ENCODE measurements around the gene SC5D.

The SC5D gene

GRCh38 chr11:121299417-121299816 lies 6.8 kb downstream of the SC5D start:
- no peak for DNase-seq
- Histone ChIP-seq H3K4me3 (ENCODE audit: low read depth, low read length) (no peak overlapping the region), H3K36me3 (peaks cover 4% of the 10 kb centered on the region), H3K27me3 (ENCODE audit: insufficient read depth, low read depth, severe bottlenecking) (no peaks in the 10 kb centered on the region), H3K9me3 (ENCODE audit: severe bottlenecking) (no peaks in the 10 kb centered on the region), H3K27ac (no peak overlapping the region)
- TF ChIP-seq, protein P1, sequence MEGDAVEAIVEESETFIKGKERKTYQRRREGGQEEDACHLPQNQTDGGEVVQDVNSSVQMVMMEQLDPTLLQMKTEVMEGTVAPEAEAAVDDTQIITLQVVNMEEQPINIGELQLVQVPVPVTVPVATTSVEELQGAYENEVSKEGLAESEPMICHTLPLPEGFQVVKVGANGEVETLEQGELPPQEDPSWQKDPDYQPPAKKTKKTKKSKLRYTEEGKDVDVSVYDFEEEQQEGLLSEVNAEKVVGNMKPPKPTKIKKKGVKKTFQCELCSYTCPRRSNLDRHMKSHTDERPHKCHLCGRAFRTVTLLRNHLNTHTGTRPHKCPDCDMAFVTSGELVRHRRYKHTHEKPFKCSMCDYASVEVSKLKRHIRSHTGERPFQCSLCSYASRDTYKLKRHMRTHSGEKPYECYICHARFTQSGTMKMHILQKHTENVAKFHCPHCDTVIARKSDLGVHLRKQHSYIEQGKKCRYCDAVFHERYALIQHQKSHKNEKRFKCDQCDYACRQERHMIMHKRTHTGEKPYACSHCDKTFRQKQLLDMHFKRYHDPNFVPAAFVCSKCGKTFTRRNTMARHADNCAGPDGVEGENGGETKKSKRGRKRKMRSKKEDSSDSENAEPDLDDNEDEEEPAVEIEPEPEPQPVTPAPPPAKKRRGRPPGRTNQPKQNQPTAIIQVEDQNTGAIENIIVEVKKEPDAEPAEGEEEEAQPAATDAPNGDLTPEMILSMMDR (IDR thresholded peaks at IDR 0.05; ENCODE audit: low read depth, low read length) = no peak

DNA sequence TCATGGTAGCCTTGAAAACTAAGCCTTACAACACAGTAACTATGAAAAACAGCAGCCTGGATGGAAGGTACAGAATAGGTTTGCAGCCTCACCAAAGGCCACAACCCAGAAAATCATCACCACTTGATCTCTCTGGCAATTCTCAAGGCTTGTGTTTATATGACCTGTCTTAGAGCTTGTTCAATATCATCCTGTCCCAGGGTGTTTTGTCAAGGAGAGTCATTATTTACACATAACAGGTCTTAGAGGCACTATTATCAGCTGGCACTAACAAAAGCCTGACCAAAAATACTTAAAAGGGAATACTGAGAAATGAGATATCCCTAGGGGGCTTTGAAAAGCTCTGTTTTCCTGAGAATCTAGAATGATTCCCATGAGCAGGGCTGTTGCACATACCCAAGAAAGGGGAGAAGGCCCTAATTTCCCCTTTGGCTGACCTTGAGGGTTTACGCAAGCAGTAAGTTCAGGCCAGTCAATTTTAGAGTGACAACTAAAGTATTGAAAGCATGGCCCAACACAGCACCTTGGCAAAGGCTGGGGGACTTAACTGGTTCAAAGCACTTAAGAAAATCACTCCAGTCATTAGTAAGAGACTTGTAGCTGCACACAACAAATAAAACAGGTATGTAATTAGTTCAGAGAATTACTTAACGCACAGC lies 7.9 kb downstream of the SC5D start:
- TF ChIP-seq, protein P1 (IDR thresholded peaks at IDR 0.05; ENCODE audit: low read depth, low read length) = no peak
- peaks cover 12% of the 10 kb centered on the region for H3K36me3 ChIP-seq

DNA sequence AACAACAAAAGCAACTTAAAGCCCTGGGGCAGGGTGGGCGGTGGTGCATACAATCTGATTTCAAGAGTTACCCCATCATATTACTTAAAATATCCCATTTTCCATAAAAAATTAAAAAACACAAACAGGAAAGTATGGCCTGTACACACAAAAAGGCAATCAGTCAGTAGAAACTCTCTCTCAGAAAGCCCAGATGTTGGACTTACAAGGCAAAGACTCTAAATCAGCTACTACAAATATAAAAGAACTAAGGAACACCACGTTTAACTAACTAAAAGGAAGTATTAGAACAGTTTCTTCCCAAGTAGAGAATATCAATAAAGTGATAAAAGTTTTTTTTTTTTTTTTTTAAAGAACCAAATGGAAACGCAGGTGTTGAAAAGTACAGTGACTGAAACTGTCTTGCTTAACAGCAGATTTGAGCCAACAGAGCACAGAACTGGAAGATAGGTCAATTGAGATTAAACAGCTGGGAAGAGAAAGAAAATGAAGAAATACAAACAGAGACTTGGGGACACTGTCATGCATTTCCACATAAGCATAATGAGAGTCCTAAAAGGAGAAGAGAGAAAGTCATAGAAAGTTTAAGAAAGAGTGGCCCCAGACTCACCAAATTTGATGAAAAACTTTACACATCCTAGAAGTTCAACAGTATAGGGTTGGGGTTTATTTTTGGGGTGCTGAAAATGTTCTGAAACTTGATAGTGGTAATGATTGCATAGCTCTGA lies 8.6 kb downstream of the SC5D start:
- H3K4me3 ChIP-seq (ENCODE audit: low read depth, low read length) = no peak overlapping the region
- H3K27me3 ChIP-seq (ENCODE audit: insufficient read depth, low read depth, severe bottlenecking) = no peaks in the 10 kb centered on the region
- TF ChIP-seq, protein P1 (IDR thresholded peaks at IDR 0.05; ENCODE audit: low read depth, low read length) = no peak
- no peak overlapping the region for H3K27ac ChIP-seq
- H3K9me3 ChIP-seq (ENCODE audit: severe bottlenecking) = no peaks in the 10 kb centered on the region
- DNase-seq = no peak
- H3K36me3 ChIP-seq = peaks cover 12% of the 10 kb centered on the region

More for the DNA sequence above, 7.9 kb downstream of the SC5D start:
- Histone ChIP-seq H3K27me3 (ENCODE audit: insufficient read depth, low read depth, severe bottlenecking) (no peaks in the 10 kb centered on the region), H3K4me3 (ENCODE audit: low read depth, low read length) (no peak overlapping the region), H3K27ac (no peak overlapping the region), H3K9me3 (ENCODE audit: severe bottlenecking) (no peaks in the 10 kb centered on the region)
- no peak for DNase-seq

GRCh38 chr11:121304759-121305158 lies 12.2 kb downstream of the SC5D start:
- TF ChIP-seq, protein P1 (IDR thresholded peaks at IDR 0.05; ENCODE audit: low read depth, low read length) = no peak
- Histone ChIP-seq H3K36me3 (peaks cover 19% of the 10 kb centered on the region), H3K9me3 (ENCODE audit: severe bottlenecking) (no peaks in the 10 kb centered on the region), H3K27ac (no peak overlapping the region), H3K27me3 (ENCODE audit: insufficient read depth, low read depth, severe bottlenecking) (no peaks in the 10 kb centered on the region), H3K4me3 (ENCODE audit: low read depth, low read length) (no peak overlapping the region)
- no peak for DNase-seq

GRCh38 chr11:121308816-121309215 lies 16.2 kb downstream of the SC5D start:
- no peak overlapping the region for H3K4me3 ChIP-seq (ENCODE audit: low read depth, low read length)
- DNase-seq = no peak
- H3K27ac ChIP-seq = no peak overlapping the region
- H3K36me3 ChIP-seq = peaks cover 19% of the 10 kb centered on the region
- no peaks in the 10 kb centered on the region for H3K9me3 ChIP-seq (ENCODE audit: severe bottlenecking)
- H3K27me3 ChIP-seq (ENCODE audit: insufficient read depth, low read depth, severe bottlenecking) = no peaks in the 10 kb centered on the region
- TF ChIP-seq, protein P1 (IDR thresholded peaks at IDR 0.05; ENCODE audit: low read depth, low read length) = no peak

Measured in WERI-Rb-1 (cell line).